K562 (cell line): ENCODE data around the gene PRR14. TPM values are rescaled to one million over a fixed set of nuclear protein-coding genes. Genes with fewer than 3 reads are reported as not detected.

Experiments
- CEBPG ChIP-seq, 3 experiments: fragments of 200-800 bp in 1 of 3; sonication (Bioruptor generic) in 1 of 3; sonication (generic) in 1 of 3; formaldehyde crosslinking in 1 of 3; IDR thresholded peaks in 2 of 3; conservative IDR thresholded peaks in 1 of 3; 2 replicates each; pipeline versions ENCODE4 v1.6.1 to v1.8.0; 2016 to 2022; ENCODE audit warnings: missing compliant biosample characterization in 2 of 3, missing genetic modification characterization in 2 of 3, mild to moderate bottlenecking in 1 of 3, missing genetic modification reagents in 1 of 3
- HDAC1 ChIP-seq, 2 experiments: fragments of 450-650 bp; IDR thresholded peaks; 2 replicates each; pipeline ENCODE4 v1.6.1; 2016 to 2017; ENCODE audit warnings: inconsistent platforms in 1 of 2, mild to moderate bottlenecking in 1 of 2, moderate library complexity in 1 of 2
- HOXB6 ChIP-seq: fragments of 250-450 bp; sonication (Bioruptor Pico); IDR thresholded peaks from 2 replicates; pipeline ENCODE4 v1.5.1; 2022; ENCODE audit warnings: mild to moderate bottlenecking, borderline replicate concordance
- KAT2B ChIP-seq: IDR thresholded peaks from one replicate; pipeline ENCODE4 v1.6.1; 2012; ENCODE audit warnings: low read depth, mild to moderate bottlenecking, control low read depth, inconsistent platforms, low read length, moderate library complexity
- POLR2AphosphoS5 ChIP-seq: IDR thresholded peaks from 2 replicates; pipeline ENCODE4 v1.6.1; 2011; ENCODE audit warnings: mild to moderate bottlenecking, low read depth, low read length, moderate library complexity; ENCODE audit not compliant: control insufficient read depth, insufficient read depth
- RBBP5 ChIP-seq: fragments of 200-600 bp; sonication (generic); IDR thresholded peaks from 2 replicates; pipeline ENCODE4 v1.6.1; 2012; ENCODE audit warnings: borderline replicate concordance, mild to moderate bottlenecking, low read length, control low read depth, inconsistent platforms; ENCODE audit not compliant: insufficient read depth, poor library complexity, severe bottlenecking
- RFX5 ChIP-seq: IDR thresholded peaks from 2 replicates; pipeline ENCODE4 v1.6.1; 2011; ENCODE audit warnings: low read depth, mild to moderate bottlenecking, improper control_type of control experiment, low read length
- SIN3A ChIP-seq, 2 experiments: fragments of 150-350 bp in 1 of 2; IDR thresholded peaks; 2 replicates each; pipeline ENCODE4 v1.6.1; 2011 to 2016; ENCODE audit warnings: borderline replicate concordance in 2 of 2, low read depth in 2 of 2, low read length in 2 of 2, mild to moderate bottlenecking in 2 of 2, moderate library complexity in 2 of 2; ENCODE audit not compliant: control insufficient read depth in 1 of 2
- SIRT6 ChIP-seq: IDR thresholded peaks from one replicate; pipeline ENCODE4 v1.6.1; 2012; ENCODE audit warnings: low read depth, mild to moderate bottlenecking, control low read depth, inconsistent platforms, low read length, moderate library complexity
- SRSF1 ChIP-seq: fragments of 200-400 bp; formaldehyde crosslinking; IDR thresholded peaks from 2 replicates; pipeline ENCODE4 v1.6.1; 2017; ENCODE audit warnings: mild to moderate bottlenecking, low read depth, low read length, moderate library complexity
- TBP ChIP-seq: optimal IDR thresholded peaks from 2 replicates; pipeline ENCODE3; 2011; ENCODE audit warnings: low read depth, low read length, improper control_type of control experiment
- TRIM28 ChIP-seq: fragments of 450-650 bp; IDR thresholded peaks from 2 replicates; pipeline ENCODE4 v1.6.1; 2017
- ZNF75A ChIP-seq: fragments of 450-650 bp; formaldehyde crosslinking; IDR thresholded peaks from 2 replicates; pipeline ENCODE4 v1.4.0; 2020; ENCODE audit warnings: mild to moderate bottlenecking
- ZNF764 ChIP-seq: fragments of 250-450 bp; sonication (Bioruptor Pico); IDR thresholded peaks from 2 replicates; pipeline ENCODE4 v1.4.0; 2020; ENCODE audit warnings: low read depth, mild to moderate bottlenecking, moderate library complexity
- ZNF830 ChIP-seq: fragments of 250-450 bp; sonication (Bioruptor Pico); IDR thresholded peaks from 2 replicates; pipeline ENCODE4 v1.5.0; 2021; ENCODE audit warnings: mild to moderate bottlenecking
- ZZZ3 ChIP-seq: fragments of 450-650 bp; IDR thresholded peaks from 2 replicates; pipeline ENCODE4 v1.6.1; 2016; ENCODE audit warnings: antibody characterized with exemption, mild to moderate bottlenecking, moderate library complexity
- polyA plus RNA-seq, 8 experiments: library from polyadenylated mRNA; depleted of rRNA in 4 of 8; stranded (reverse) in 5 of 8; unstranded in 3 of 8; fragments of >200 nt; fragmentation: Nextera tagmentation in 2 of 8; fragmentation: Illumina TruSeq in 1 of 8; extraction: Ambion mirVana in 2 of 8; extraction: Trizol in 1 of 8; gene quantifications; 2 replicates each; pipeline versions ENCODE4 v1.2.1 to v1.2.3, GENCODE V29; 2011 to 2014; ENCODE audit warnings: inconsistent platforms in 1 of 8, missing spikeins in 1 of 8
- total RNA-seq, 7 experiments: library from RNA; depleted of rRNA in 6 of 7; stranded (reverse); fragments of >200 nt in 6 of 7; fragmentation: Illumina TruSeq in 2 of 7; extraction: Trizol in 2 of 7; gene quantifications; 2 replicates each; pipeline versions ENCODE4 v1.2.1 to v1.2.3, GENCODE V29; 2011 to 2021; ENCODE audit warnings: low replicate concordance in 1 of 7
- TF ChIP-seq, protein P1 (sequence below): IDR thresholded peaks from 2 replicates; pipeline ENCODE4 v1.6.1; 2014; ENCODE audit warnings: antibody characterized with exemption
- TF ChIP-seq, protein P2 (sequence below): sonication (generic); formaldehyde crosslinking; IDR thresholded peaks from 2 replicates; pipeline ENCODE4 v1.8.1; 2023; ENCODE audit warnings: mild to moderate bottlenecking, missing genetic modification reagents, moderate library complexity
- TF ChIP-seq, protein P3 (sequence below): sonication (generic); formaldehyde crosslinking; IDR thresholded peaks from 2 replicates; pipeline ENCODE4 v1.8.1; 2023; ENCODE audit warnings: missing genetic modification reagents, mild to moderate bottlenecking, borderline replicate concordance

Gene PRR14
- total and polyA plus RNA-seq, 9 of the 15 experiments (the other 6 are each of a cell fraction or from before 2014, with no cell fraction given): 2.2 to 63.1 (median 11.5) TPM

DNA sequence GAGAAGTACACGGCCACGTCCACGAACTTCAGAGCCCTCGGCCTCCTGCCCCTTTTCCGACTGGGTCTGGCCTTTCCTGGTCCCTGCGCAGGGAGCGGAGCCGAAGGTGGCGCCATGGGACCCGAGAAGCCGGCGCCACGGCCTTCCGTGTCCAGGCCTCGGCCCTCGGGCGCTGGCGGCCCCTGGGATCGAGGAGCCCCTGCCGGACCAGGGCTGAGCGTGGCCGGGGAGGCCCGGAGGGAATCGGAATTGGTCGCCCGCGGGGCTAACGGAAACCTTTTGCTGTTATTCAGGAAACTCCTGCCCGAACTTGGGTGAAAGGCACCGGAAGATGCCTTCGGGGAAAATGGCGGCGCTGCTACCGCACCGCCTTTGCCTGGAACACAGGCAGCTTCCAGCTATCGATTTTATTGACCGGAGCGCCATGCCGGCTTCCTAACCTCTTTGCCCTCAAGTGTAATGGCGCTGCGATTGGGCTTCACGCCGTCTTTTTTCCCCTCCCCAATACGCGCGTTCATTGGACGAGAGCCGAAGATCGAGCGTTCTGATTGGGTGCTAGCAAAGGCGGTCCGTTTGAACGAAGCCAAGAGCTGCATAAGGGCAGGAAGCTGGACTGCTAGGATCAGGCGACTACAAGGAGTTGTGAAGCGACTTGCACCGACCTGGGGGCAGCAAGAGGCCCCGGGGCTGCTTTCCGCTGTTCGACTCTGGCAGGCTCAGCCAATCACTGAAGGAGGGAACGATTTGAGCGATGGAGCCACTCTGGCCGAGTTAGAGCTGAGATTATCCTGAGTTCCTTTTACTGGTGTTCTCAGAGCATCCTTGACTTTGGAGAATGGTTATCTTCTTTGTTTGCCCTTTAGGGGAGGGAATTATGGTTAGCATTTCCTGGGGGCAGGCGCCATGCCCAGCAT is 40.6 kb upstream of the PRR14 start, which contains the start of gene ZNF689 (continued):
- peak; percentile 93 for TF ChIP-seq TBP
- peak in 1 of 2 experiments; percentile 23; a peak in 1 of 4 replicates for TF ChIP-seq HDAC1 (IDR thresholded peaks at IDR 0.05)
- TF ChIP-seq ZNF75A: no peak
- TF ChIP-seq, protein P1, sequence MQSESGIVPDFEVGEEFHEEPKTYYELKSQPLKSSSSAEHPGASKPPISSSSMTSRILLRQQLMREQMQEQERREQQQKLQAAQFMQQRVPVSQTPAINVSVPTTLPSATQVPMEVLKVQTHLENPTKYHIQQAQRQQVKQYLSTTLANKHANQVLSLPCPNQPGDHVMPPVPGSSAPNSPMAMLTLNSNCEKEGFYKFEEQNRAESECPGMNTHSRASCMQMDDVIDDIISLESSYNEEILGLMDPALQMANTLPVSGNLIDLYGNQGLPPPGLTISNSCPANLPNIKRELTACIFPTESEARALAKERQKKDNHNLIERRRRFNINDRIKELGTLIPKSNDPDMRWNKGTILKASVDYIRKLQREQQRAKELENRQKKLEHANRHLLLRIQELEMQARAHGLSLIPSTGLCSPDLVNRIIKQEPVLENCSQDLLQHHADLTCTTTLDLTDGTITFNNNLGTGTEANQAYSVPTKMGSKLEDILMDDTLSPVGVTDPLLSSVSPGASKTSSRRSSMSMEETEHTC: no peak
- TF ChIP-seq SIRT6: no peak
- TF ChIP-seq RFX5: no peak
- TF ChIP-seq ZNF764 (CRISPR knock-in tag): no peak
- TF ChIP-seq CEBPG (CRISPR knock-in tag; IDR thresholded peaks at IDR 0.05): no peak
- no peak for TF ChIP-seq CEBPG (tag; conservative IDR thresholded peaks at IDR 0.05 in 1 of 2, IDR thresholded peaks at IDR 0.05 in 1 of 2)
- no peak for TF ChIP-seq ZNF830 (CRISPR knock-in tag)
- peak; percentile 77 for TF ChIP-seq RBBP5
- peak; percentile 51; the same call in 1 of the 2 replicates for TF ChIP-seq POLR2AphosphoS5
- TF ChIP-seq SIN3A (IDR thresholded peaks at IDR 0.05; ENCODE audit: borderline replicate concordance in 2 of 2, control insufficient read depth in 1 of 2, low read depth in 2 of 2, low read length in 2 of 2): no peak
- 0 out of 2 replicates have a peak, but pooled peaks have one; percentile 17 for TF ChIP-seq SRSF1
- TF ChIP-seq, protein P2, sequence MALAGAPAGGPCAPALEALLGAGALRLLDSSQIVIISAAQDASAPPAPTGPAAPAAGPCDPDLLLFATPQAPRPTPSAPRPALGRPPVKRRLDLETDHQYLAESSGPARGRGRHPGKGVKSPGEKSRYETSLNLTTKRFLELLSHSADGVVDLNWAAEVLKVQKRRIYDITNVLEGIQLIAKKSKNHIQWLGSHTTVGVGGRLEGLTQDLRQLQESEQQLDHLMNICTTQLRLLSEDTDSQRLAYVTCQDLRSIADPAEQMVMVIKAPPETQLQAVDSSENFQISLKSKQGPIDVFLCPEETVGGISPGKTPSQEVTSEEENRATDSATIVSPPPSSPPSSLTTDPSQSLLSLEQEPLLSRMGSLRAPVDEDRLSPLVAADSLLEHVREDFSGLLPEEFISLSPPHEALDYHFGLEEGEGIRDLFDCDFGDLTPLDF (CRISPR knock-in tag): no peak
- TF ChIP-seq KAT2B: no peak
- TF ChIP-seq TRIM28: no peak
- TF ChIP-seq, protein P3, sequence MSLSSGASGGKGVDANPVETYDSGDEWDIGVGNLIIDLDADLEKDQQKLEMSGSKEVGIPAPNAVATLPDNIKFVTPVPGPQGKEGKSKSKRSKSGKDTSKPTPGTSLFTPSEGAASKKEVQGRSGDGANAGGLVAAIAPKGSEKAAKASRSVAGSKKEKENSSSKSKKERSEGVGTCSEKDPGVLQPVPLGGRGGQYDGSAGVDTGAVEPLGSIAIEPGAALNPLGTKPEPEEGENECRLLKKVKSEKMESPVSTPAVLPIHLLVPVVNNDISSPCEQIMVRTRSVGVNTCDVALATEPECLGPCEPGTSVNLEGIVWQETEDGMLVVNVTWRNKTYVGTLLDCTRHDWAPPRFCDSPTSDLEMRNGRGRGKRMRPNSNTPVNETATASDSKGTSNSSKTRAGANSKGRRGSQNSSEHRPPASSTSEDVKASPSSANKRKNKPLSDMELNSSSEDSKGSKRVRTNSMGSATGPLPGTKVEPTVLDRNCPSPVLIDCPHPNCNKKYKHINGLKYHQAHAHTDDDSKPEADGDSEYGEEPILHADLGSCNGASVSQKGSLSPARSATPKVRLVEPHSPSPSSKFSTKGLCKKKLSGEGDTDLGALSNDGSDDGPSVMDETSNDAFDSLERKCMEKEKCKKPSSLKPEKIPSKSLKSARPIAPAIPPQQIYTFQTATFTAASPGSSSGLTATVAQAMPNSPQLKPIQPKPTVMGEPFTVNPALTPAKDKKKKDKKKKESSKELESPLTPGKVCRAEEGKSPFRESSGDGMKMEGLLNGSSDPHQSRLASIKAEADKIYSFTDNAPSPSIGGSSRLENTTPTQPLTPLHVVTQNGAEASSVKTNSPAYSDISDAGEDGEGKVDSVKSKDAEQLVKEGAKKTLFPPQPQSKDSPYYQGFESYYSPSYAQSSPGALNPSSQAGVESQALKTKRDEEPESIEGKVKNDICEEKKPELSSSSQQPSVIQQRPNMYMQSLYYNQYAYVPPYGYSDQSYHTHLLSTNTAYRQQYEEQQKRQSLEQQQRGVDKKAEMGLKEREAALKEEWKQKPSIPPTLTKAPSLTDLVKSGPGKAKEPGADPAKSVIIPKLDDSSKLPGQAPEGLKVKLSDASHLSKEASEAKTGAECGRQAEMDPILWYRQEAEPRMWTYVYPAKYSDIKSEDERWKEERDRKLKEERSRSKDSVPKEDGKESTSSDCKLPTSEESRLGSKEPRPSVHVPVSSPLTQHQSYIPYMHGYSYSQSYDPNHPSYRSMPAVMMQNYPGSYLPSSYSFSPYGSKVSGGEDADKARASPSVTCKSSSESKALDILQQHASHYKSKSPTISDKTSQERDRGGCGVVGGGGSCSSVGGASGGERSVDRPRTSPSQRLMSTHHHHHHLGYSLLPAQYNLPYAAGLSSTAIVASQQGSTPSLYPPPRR (CRISPR knock-in tag): peak; percentile 67; the same call in 1 of the 2 replicates
- no peak for TF ChIP-seq HOXB6 (CRISPR knock-in tag)
- no peak for TF ChIP-seq ZZZ3
